ENCODE measurements around the gene PGAP6.

GRCh38 chr16:349211-349610 lies 32.6 kb downstream of the PGAP6 start:
- TF ChIP-seq POLR2AphosphoS5 (IDR thresholded peaks at IDR 0.05), result no peak
- no peak for TF ChIP-seq CTCF (IDR thresholded peaks at IDR 0.05)

Data from esophagus muscularis mucosa (tissue), 3 donors.